H1 (cell line): ENCODE measurements around the gene MRGPRE. TPM values are rescaled to one million over a fixed set of nuclear protein-coding genes. Genes with fewer than 3 reads are reported as not detected.
A peak's percentile ranks its signal among the peaks of the same experiment; 100 is the strongest.

ENCODE experiments used
- CTCF ChIA-PET: fragments of 300-600 bp; sonication (Branson Sonifier 250); formaldehyde crosslinking; loops from one replicate; lab custom pipeline; 2021; ENCODE audit not compliant: partially characterized antibody; lab: Charles Lee
- POLR2A ChIA-PET: fragments of 300-600 bp; sonication (Branson Sonifier 250); formaldehyde crosslinking; loops from one replicate; lab custom pipeline; 2021; ENCODE audit warnings: inconsistent platforms; ENCODE audit not compliant: partially characterized antibody; lab: Charles Lee
- DNase-seq, 2 experiments: peaks; one replicate each; pipeline versions ENCODE4 v3.0.0 to v3.0.0-alpha.2; 2010 to 2022; ENCODE audit warnings: low spot score in 2 of 2, low read depth in 1 of 2, mixed read lengths in 1 of 2
- FAIRE-seq: peaks from 2 replicates; lab custom pipeline; 2011; peaks lifted over from hg19 to GRCh38; lab: Jason Lieb, UNC
- H2AFZ ChIP-seq: 2 replicates; pipeline ENCODE4 v1.8.1; 2012; ENCODE audit warnings: low read length, inconsistent platforms
- H2AK5ac ChIP-seq: 2 replicates; pipeline ENCODE4 v1.6.1; 2013; ENCODE audit warnings: low read depth, low read length
- H2BK120ac ChIP-seq: replicated peaks from 2 replicates; pipeline ENCODE3; 2013; ENCODE audit warnings: low read depth, low read length, inconsistent platforms
- H2BK12ac ChIP-seq: 2 replicates; pipeline ENCODE4 v1.6.1; 2013; ENCODE audit warnings: low read depth, low read length
- H2BK15ac ChIP-seq: 2 replicates; pipeline ENCODE4 v1.6.1; 2013; ENCODE audit warnings: low read length
- H2BK20ac ChIP-seq: 2 replicates; pipeline ENCODE4 v1.6.1; 2013; ENCODE audit warnings: low read length
- H2BK5ac ChIP-seq: 2 replicates; pipeline ENCODE4 v1.6.1; 2013; ENCODE audit warnings: low read depth, low read length
- H3K14ac ChIP-seq: 2 replicates; pipeline ENCODE4 v1.6.1; 2013; ENCODE audit warnings: inconsistent platforms; ENCODE audit not compliant: insufficient read length
- H3K18ac ChIP-seq: 2 replicates; pipeline ENCODE4 v1.6.1; 2013; ENCODE audit warnings: low read length; ENCODE audit errors: extremely low read depth
- H3K23ac ChIP-seq: 2 replicates; pipeline ENCODE4 v1.6.1; 2013; ENCODE audit warnings: inconsistent platforms; ENCODE audit not compliant: insufficient read length
- H3K23me2 ChIP-seq: 2 replicates; pipeline ENCODE4 v1.6.1; 2013; ENCODE audit warnings: low read depth, low read length
- H3K27ac ChIP-seq: 2 replicates; pipeline ENCODE4 v1.6.1; 2011; ENCODE audit warnings: low read depth, low read length, inconsistent platforms
- H3K27me3 ChIP-seq, 4 experiments: replicated peaks in 1 of 4; 1 replicate in 1 of 4; 2 replicates in 3 of 4; pipeline versions ENCODE4 v1.6.1 to v1.8.1; 2011 to 2013; ENCODE audit warnings: low read length in 3 of 4, mild to moderate bottlenecking in 3 of 4, inconsistent platforms in 2 of 4, mixed read lengths in 2 of 4, moderate library complexity in 1 of 4; ENCODE audit not compliant: control insufficient read depth in 3 of 4, insufficient read depth in 3 of 4; ENCODE audit errors: extremely low read depth in 1 of 4
- H3K36me3 ChIP-seq, 4 experiments: 2 replicates each; pipeline versions ENCODE4 v1.6.1 to v1.8.1; 2011 to 2013; ENCODE audit warnings: mild to moderate bottlenecking in 4 of 4, low read length in 3 of 4, moderate library complexity in 2 of 4, control low read depth in 1 of 4, inconsistent platforms in 1 of 4; ENCODE audit not compliant: insufficient read depth in 4 of 4, control insufficient read depth in 2 of 4
- H3K4ac ChIP-seq: replicated peaks from 2 replicates; pipeline ENCODE3; 2013; ENCODE audit warnings: low read length, low read depth, mixed read lengths, inconsistent platforms; ENCODE audit not compliant: insufficient read length
- H3K4me1 ChIP-seq, 4 experiments: replicated peaks in 1 of 4; 1 replicate in 1 of 4; 2 replicates in 3 of 4; pipeline versions ENCODE4 v1.6.1 to v1.8.1; 2011 to 2013; ENCODE audit warnings: low read length in 3 of 4, inconsistent platforms in 2 of 4, mixed read lengths in 1 of 4; ENCODE audit not compliant: insufficient read depth in 4 of 4, control insufficient read depth in 3 of 4
- H3K4me2 ChIP-seq, 2 experiments: 2 replicates each; pipeline versions ENCODE4 v1.6.1 to v1.8.1; 2011 to 2013; ENCODE audit warnings: low read depth in 2 of 2, low read length in 2 of 2, control low read depth in 1 of 2, inconsistent platforms in 1 of 2, mild to moderate bottlenecking in 1 of 2; ENCODE audit not compliant: insufficient read depth in 1 of 2
- H3K4me3 ChIP-seq, 4 experiments: fragments of 200-600, 300-600 bp in 1 of 4; sonication (generic), shearing (Covaris generic), sonication (Bioruptor Twin) in 1 of 4; 2 replicates each; pipeline versions ENCODE4 v1.5.1 to v1.8.1; 2011 to 2016; ENCODE audit warnings: low read length in 4 of 4, low read depth in 3 of 4, control low read depth in 2 of 4, inconsistent platforms in 2 of 4, mild to moderate bottlenecking in 2 of 4, mixed read lengths in 1 of 4, moderate library complexity in 1 of 4; ENCODE audit not compliant: insufficient read depth in 2 of 4; ENCODE audit errors: extremely low read depth in 1 of 4
- H3K56ac ChIP-seq: replicated peaks from 2 replicates; pipeline ENCODE3; 2013; ENCODE audit warnings: low read depth, mild to moderate bottlenecking, mixed read lengths, low read length, inconsistent platforms; ENCODE audit not compliant: insufficient read length
- H3K79me1 ChIP-seq: 2 replicates; pipeline ENCODE4 v1.6.1; 2013; ENCODE audit warnings: low read depth, low read length, control low read depth
- H3K79me2 ChIP-seq, 2 experiments: 2 replicates each; pipeline versions ENCODE4 v1.6.1 to v1.8.1; 2012 to 2013; ENCODE audit warnings: low read length in 2 of 2, mild to moderate bottlenecking in 2 of 2, inconsistent platforms in 1 of 2; ENCODE audit not compliant: insufficient read depth in 2 of 2, control insufficient read depth in 1 of 2
- H3K9ac ChIP-seq, 4 experiments: replicated peaks in 1 of 4; 1 replicate in 1 of 4; 2 replicates in 3 of 4; pipeline versions ENCODE4 v1.6.1 to v1.8.1; 2011 to 2013; ENCODE audit warnings: low read depth in 3 of 4, low read length in 3 of 4, control low read depth in 2 of 4, mild to moderate bottlenecking in 2 of 4, moderate library complexity in 2 of 4, inconsistent platforms in 1 of 4; ENCODE audit errors: extremely low read depth in 1 of 4
- H3K9me3 ChIP-seq, 2 experiments: 2 replicates each; pipeline versions ENCODE4 v1.6.1 to v1.8.1; 2012 to 2013; ENCODE audit warnings: mild to moderate bottlenecking in 2 of 2, moderate library complexity in 2 of 2, control low read depth in 1 of 2, inconsistent platforms in 1 of 2, low read depth in 1 of 2, low read length in 1 of 2, mixed read lengths in 1 of 2; ENCODE audit not compliant: insufficient read depth in 2 of 2
- H4K20me1 ChIP-seq, 2 experiments: replicated peaks in 1 of 2; 2 replicates each; pipeline versions ENCODE3 to v1.8.1; 2011 to 2013; ENCODE audit warnings: inconsistent platforms in 2 of 2, low read length in 2 of 2, mild to moderate bottlenecking in 1 of 2; ENCODE audit not compliant: insufficient read depth in 2 of 2, control insufficient read depth in 1 of 2
- H4K5ac ChIP-seq: 2 replicates; pipeline ENCODE4 v1.6.1; 2013; ENCODE audit warnings: low read length, low read depth, mixed read lengths, inconsistent platforms; ENCODE audit not compliant: insufficient read length
- H4K8ac ChIP-seq: 2 replicates; pipeline ENCODE4 v1.8.0; 2013; ENCODE audit warnings: mild to moderate bottlenecking, moderate library complexity, low read length, inconsistent platforms; ENCODE audit not compliant: insufficient read depth; ENCODE audit errors: extremely low read depth
- H4K91ac ChIP-seq: replicated peaks from 2 replicates; pipeline ENCODE3; 2013; ENCODE audit warnings: low read length, mixed read lengths, inconsistent platforms; ENCODE audit not compliant: insufficient read length
- RXRA ChIP-seq: IDR thresholded peaks from 2 replicates; pipeline ENCODE4 v1.6.1; 2011; ENCODE audit warnings: low read depth, mild to moderate bottlenecking, low read length, moderate library complexity; ENCODE audit not compliant: insufficient read depth
- SUZ12 ChIP-seq: fragments of 200-600 bp; sonication (generic); IDR thresholded peaks from 2 replicates; pipeline ENCODE4 v1.6.1; 2012; ENCODE audit warnings: mild to moderate bottlenecking, inconsistent platforms, low read length, moderate library complexity, mixed read lengths
- WGBS, 2 experiments: shearing (Covaris generic) in 1 of 2; methylation state at CpG; one replicate each; pipeline versions ENCODE4 v1.1.6 to v1.1.7; 2013 to 2015; ENCODE audit warnings: low lambda C conversion rate in 2 of 2, mixed read lengths in 2 of 2, inconsistent platforms in 1 of 2, low coverage in 1 of 2, missing lambda C conversion rate in 1 of 2; ENCODE audit not compliant: insufficient replicate concordance in 2 of 2, insufficient coverage in 1 of 2, insufficient read length in 1 of 2; ENCODE audit errors: extremely low coverage in 1 of 2, missing lambda C conversion rate in 1 of 2; 5-methylcytosine and 5-hydroxymethylcytosine counted together
- polyA plus RNA-seq, 7 experiments: library from polyadenylated mRNA; depleted of rRNA in 3 of 7; stranded (reverse) in 5 of 7; unstranded in 2 of 7; fragments of >200 nt in 5 of 7; fragments of 200-250 nt in 2 of 7; gene quantifications; 1 replicate in 5 of 7; 2 replicates in 1 of 7; 4 replicates in 1 of 7; pipeline versions ENCODE4 v1.2.1 to v1.2.3, GENCODE V29; 2011 to 2013; ENCODE audit warnings: missing spikeins in 2 of 7, mixed read lengths in 2 of 7
- total RNA-seq: library from RNA; stranded (reverse); fragmentation: NEBNext Ultra II Directional; extraction: Animal tissue kit (Norgen Biotek cat#: 25700); gene quantifications from 2 replicates; pipeline ENCODE4 v1.2.1, GENCODE V29; 2021

MRGPRE gene
- total and polyA plus RNA-seq, 2 of the 8 experiments (the other 6 are each of a cell fraction or from before 2014, with no cell fraction given): not detected

DNA sequence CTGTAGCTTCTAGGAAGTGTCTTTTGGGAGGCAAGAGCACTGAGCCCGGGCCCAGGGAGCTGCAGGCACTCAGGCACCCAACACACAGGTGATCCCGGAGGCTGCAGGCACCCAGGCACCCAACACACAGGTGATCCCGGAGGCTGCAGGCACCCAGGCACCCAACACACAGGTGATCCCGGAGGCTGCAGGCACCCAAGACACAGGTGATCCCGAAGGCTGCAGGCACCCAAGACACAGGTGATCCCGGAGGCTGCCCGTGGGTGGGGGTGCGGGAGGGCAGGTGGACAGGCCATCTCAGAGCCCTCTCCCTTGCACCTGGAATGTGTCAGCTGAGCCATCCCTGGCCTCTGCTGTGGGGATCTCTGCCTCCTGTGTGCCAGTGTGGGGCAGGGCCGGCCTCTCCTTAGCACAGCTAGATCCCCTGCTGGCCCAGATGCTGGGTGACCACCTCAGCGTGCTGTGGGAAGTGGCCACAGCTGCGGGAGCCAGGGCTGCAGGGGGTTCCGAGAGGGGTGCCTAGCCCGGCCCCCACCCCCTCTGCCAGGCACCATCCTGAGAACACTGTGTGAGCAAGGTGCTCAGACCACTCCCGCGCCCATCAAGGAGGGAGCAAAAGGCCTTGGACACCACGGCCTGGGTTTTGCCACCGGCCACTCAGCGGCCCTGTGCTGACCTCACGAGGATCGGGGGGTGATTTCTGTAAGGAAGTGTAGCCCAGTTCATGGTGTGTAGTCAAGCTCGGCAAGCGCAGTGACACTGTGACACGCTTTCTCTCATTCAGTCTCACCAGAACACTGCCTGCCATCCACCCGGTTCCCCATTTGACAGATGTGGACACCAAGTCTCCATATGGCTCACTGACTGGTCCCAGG is 27.8 kb downstream of the MRGPRE start:
- H3K14ac ChIP-seq: no peak overlapping the region
- peak overlapping the region; percentile 61; the same call in 1 of the 2 replicates for H2BK15ac ChIP-seq
- H3K56ac ChIP-seq: no peak overlapping the region
- DNase-seq (no peak), FAIRE-seq (no peak)
- peak overlapping the region in 1 of 2 experiments; percentile 67; a peak in 1 of 4 replicates for H3K4me2 ChIP-seq
- H2AFZ ChIP-seq: no peak overlapping the region
- peaks cover 19% of the 10 kb centered on the region for H3K23me2 ChIP-seq
- 85% methylated on average over 16 of the region's 24 CpGs; no CpG with 5 or more reads in 1 of the 2 experiments for WGBS, 2 experiments
- ChIA-PET POLR2A (interaction anchor here (0.6 to 1.1 kb wide), 5 partner anchors 9 to 211 kb away, joined by 3 to 4 read pairs (median 3); no protein-coding TSS in a partner anchor), CTCF (interaction anchor here (0.9 to 12.0 kb wide), 17 partner anchors 7 to 274 kb away, joined by 3 to 99 read pairs (median 5); no protein-coding TSS in a partner anchor)
- H4K8ac ChIP-seq: no peak overlapping the region
- 0 out of 2 replicates have a peak overlapping the region, but pooled peaks have one; percentile 17 for H2BK12ac ChIP-seq
- peak overlapping the region in 1 of 4 experiments; percentile 60; a peak in 2 of 8 replicates for H3K4me3 ChIP-seq
- H4K91ac ChIP-seq: no peak overlapping the region
- H3K27ac ChIP-seq: no peak overlapping the region
- no peak overlapping the region for H4K5ac ChIP-seq
- H2BK120ac ChIP-seq: no peak overlapping the region
- H3K79me2 ChIP-seq: no peaks in the 10 kb centered on the region
- H4K20me1 ChIP-seq: peaks cover 0 to 10% of the 10 kb centered on the region in 2 experiments
- H2BK5ac ChIP-seq: no peak overlapping the region
- H3K18ac ChIP-seq: no peak overlapping the region
- H3K9ac ChIP-seq: no peak overlapping the region
- no peaks in the 10 kb centered on the region for H3K36me3 ChIP-seq
- H3K4me1 ChIP-seq: peaks cover 0 to 4% (median under 1%) of the 10 kb centered on the region in 4 experiments; a peak in 6 of 7 replicates
- H2BK20ac ChIP-seq: no peak overlapping the region
- no peaks in the 10 kb centered on the region for H3K79me1 ChIP-seq
- H3K27me3 ChIP-seq: peaks cover 10 to 42% (median 32%) of the 10 kb centered on the region in 4 experiments
- H2AK5ac ChIP-seq: peak overlapping the region; percentile 39; the same call in 1 of the 2 replicates
- H3K9me3 ChIP-seq: no peaks in the 10 kb centered on the region
- no peak overlapping the region for H3K23ac ChIP-seq
- TF ChIP-seq RXRA (no peak), SUZ12 (0 out of 2 replicates have a peak, but pooled peaks have one; percentile 1)
- no peak overlapping the region for H3K4ac ChIP-seq
